ENCODE measurements around the gene CYP8B1.

CYP8B1 gene

GRCh38 chr3:42871592-42872196 lies 4.0 kb downstream of the CYP8B1 start:
- H3K27ac ChIP-seq (ENCODE audit: low read depth, low read length, severe bottlenecking), result no peak overlapping the region
- no peaks in the 10 kb centered on the region for H3K4me1 ChIP-seq (ENCODE audit: control insufficient read depth, insufficient read depth, low read length, poor library complexity, severe bottlenecking)
- no peaks in the 10 kb centered on the region for H3K9me3 ChIP-seq (ENCODE audit: control insufficient read depth, low read length)
- no peak overlapping the region for H3K4me3 ChIP-seq (ENCODE audit: extremely low read depth, insufficient read depth, low read length, poor library complexity, severe bottlenecking)
- whole genome bisulfite sequencing, 2 experiments (ENCODE audit: insufficient coverage in 2 of 2), result 95 to 100% methylated on average over 1 to 4 of the region's 5 CpGs
- H3K36me3 ChIP-seq (ENCODE audit: control insufficient read depth, insufficient read depth, low read length), result no peaks in the 10 kb centered on the region

GRCh38 chr3:42868841-42869240 lies 6.8 kb downstream of the CYP8B1 start:
- H3K36me3 ChIP-seq (ENCODE audit: control insufficient read depth, insufficient read depth, low read length), result no peaks in the 10 kb centered on the region
- H3K9me3 ChIP-seq (ENCODE audit: control insufficient read depth, low read length), result no peaks in the 10 kb centered on the region
- H3K4me1 ChIP-seq (ENCODE audit: control insufficient read depth, insufficient read depth, low read length, poor library complexity, severe bottlenecking), result no peaks in the 10 kb centered on the region
- WGBS, 2 experiments (ENCODE audit: insufficient coverage in 2 of 2), result 86 to 90% methylated on average over 2 to 3 of the region's 5 CpGs
- H3K4me3 ChIP-seq (ENCODE audit: extremely low read depth, insufficient read depth, low read length, poor library complexity, severe bottlenecking), result no peak overlapping the region
- no peak overlapping the region for H3K27ac ChIP-seq (ENCODE audit: low read depth, low read length, severe bottlenecking)

- Histone ChIP-seq H3K9me3 (ENCODE audit: control insufficient read depth, low read length) (no peaks in the 10 kb centered on the region), H3K36me3 (ENCODE audit: control insufficient read depth, insufficient read depth, low read length) (no peaks in the 10 kb centered on the region), H3K4me3 (ENCODE audit: extremely low read depth, insufficient read depth, low read length, poor library complexity, severe bottlenecking) (no peak overlapping the region), H3K27ac (ENCODE audit: low read depth, low read length, severe bottlenecking) (no peak overlapping the region), H3K4me1 (ENCODE audit: control insufficient read depth, insufficient read depth, low read length, poor library complexity, severe bottlenecking) (no peaks in the 10 kb centered on the region)
- whole genome bisulfite sequencing, 2 experiments (ENCODE audit: insufficient coverage in 2 of 2), result 93 to 94% methylated on average over 5 to 7 of the region's 7 CpGs
Measured at GRCh38 chr3:42867138-42867537, 8.5 kb downstream of the CYP8B1 start.

GRCh38 chr3:42865256-42865655 lies 10.4 kb downstream of the CYP8B1 start:
- no peaks in the 10 kb centered on the region for H3K36me3 ChIP-seq (ENCODE audit: control insufficient read depth, insufficient read depth, low read length)
- H3K9me3 ChIP-seq (ENCODE audit: control insufficient read depth, low read length), result no peaks in the 10 kb centered on the region
- H3K4me1 ChIP-seq (ENCODE audit: control insufficient read depth, insufficient read depth, low read length, poor library complexity, severe bottlenecking), result no peaks in the 10 kb centered on the region
- no peak overlapping the region for H3K27ac ChIP-seq (ENCODE audit: low read depth, low read length, severe bottlenecking)
- WGBS, 2 experiments (ENCODE audit: insufficient coverage in 2 of 2), result 92 to 97% methylated on average over 7 to 8 of the region's 8 CpGs
- no peak overlapping the region for H3K4me3 ChIP-seq (ENCODE audit: extremely low read depth, insufficient read depth, low read length, poor library complexity, severe bottlenecking)

GRCh38 chr3:42864321-42864950 lies 11.2 kb downstream of the CYP8B1 start:
- no peak overlapping the region for H3K4me3 ChIP-seq (ENCODE audit: extremely low read depth, insufficient read depth, low read length, poor library complexity, severe bottlenecking)
- no peaks in the 10 kb centered on the region for H3K36me3 ChIP-seq (ENCODE audit: control insufficient read depth, insufficient read depth, low read length)
- no peaks in the 10 kb centered on the region for H3K9me3 ChIP-seq (ENCODE audit: control insufficient read depth, low read length)
- H3K27ac ChIP-seq (ENCODE audit: low read depth, low read length, severe bottlenecking), result no peak overlapping the region
- WGBS, 2 experiments (ENCODE audit: insufficient coverage in 2 of 2), result 93 to 95% methylated on average over 10 to 13 of the region's 15 CpGs
- no peaks in the 10 kb centered on the region for H3K4me1 ChIP-seq (ENCODE audit: control insufficient read depth, insufficient read depth, low read length, poor library complexity, severe bottlenecking)

- Histone ChIP-seq H3K27ac (ENCODE audit: low read depth, low read length, severe bottlenecking) (no peak overlapping the region), H3K9me3 (ENCODE audit: control insufficient read depth, low read length) (no peaks in the 10 kb centered on the region), H3K36me3 (ENCODE audit: control insufficient read depth, insufficient read depth, low read length) (no peaks in the 10 kb centered on the region), H3K4me1 (ENCODE audit: control insufficient read depth, insufficient read depth, low read length, poor library complexity, severe bottlenecking) (no peaks in the 10 kb centered on the region), H3K4me3 (ENCODE audit: extremely low read depth, insufficient read depth, low read length, poor library complexity, severe bottlenecking) (no peak overlapping the region)
- 82 to 100% methylated on average over 2 to 3 of the region's 3 CpGs for WGBS, 2 experiments (ENCODE audit: insufficient coverage in 2 of 2)
Measured at GRCh38 chr3:42856544-42856943, 19.1 kb downstream of the CYP8B1 start.

GRCh38 chr3:42855547-42856380 lies 19.9 kb downstream of the CYP8B1 start:
- H3K9me3 ChIP-seq (ENCODE audit: control insufficient read depth, low read length), result no peaks in the 10 kb centered on the region
- H3K36me3 ChIP-seq (ENCODE audit: control insufficient read depth, insufficient read depth, low read length), result no peaks in the 10 kb centered on the region
- 83 to 86% methylated on average over 3 of the region's 4 CpGs for WGBS, 2 experiments (ENCODE audit: insufficient coverage in 2 of 2)
- no peak overlapping the region for H3K27ac ChIP-seq (ENCODE audit: low read depth, low read length, severe bottlenecking)
- H3K4me3 ChIP-seq (ENCODE audit: extremely low read depth, insufficient read depth, low read length, poor library complexity, severe bottlenecking), result no peak overlapping the region
- peaks cover 5% of the 10 kb centered on the region for H3K4me1 ChIP-seq (ENCODE audit: control insufficient read depth, insufficient read depth, low read length, poor library complexity, severe bottlenecking)

- Histone ChIP-seq H3K36me3 (ENCODE audit: control insufficient read depth, insufficient read depth, low read length) (no peaks in the 10 kb centered on the region), H3K9me3 (ENCODE audit: control insufficient read depth, low read length) (no peaks in the 10 kb centered on the region), H3K27ac (ENCODE audit: low read depth, low read length, severe bottlenecking) (no peak overlapping the region), H3K4me3 (ENCODE audit: extremely low read depth, insufficient read depth, low read length, poor library complexity, severe bottlenecking) (no peak overlapping the region), H3K4me1 (ENCODE audit: control insufficient read depth, insufficient read depth, low read length, poor library complexity, severe bottlenecking) (peaks cover 6% of the 10 kb centered on the region)
Measured at GRCh38 chr3:42855219-42855546, 20.5 kb downstream of the CYP8B1 start.

- Histone ChIP-seq H3K27ac (ENCODE audit: low read depth, low read length, severe bottlenecking) (no peak overlapping the region), H3K36me3 (ENCODE audit: control insufficient read depth, insufficient read depth, low read length) (no peaks in the 10 kb centered on the region)
- 87 to 92% methylated on average over 4 of the region's 4 CpGs for WGBS, 2 experiments (ENCODE audit: insufficient coverage in 2 of 2)
Measured at GRCh38 chr3:42853739-42854302, 21.9 kb downstream of the CYP8B1 start.

GRCh38 chr3:42853056-42853455 lies 22.6 kb downstream of the CYP8B1 start:
- WGBS, 2 experiments (ENCODE audit: insufficient coverage in 2 of 2), result 92 to 100% methylated on average over 1 of the region's 1 CpG

More at GRCh38 chr3:42853739-42854302, 21.9 kb downstream of the CYP8B1 start:
- H3K9me3 ChIP-seq (ENCODE audit: control insufficient read depth, low read length), result no peaks in the 10 kb centered on the region
- H3K4me3 ChIP-seq (ENCODE audit: extremely low read depth, insufficient read depth, low read length, poor library complexity, severe bottlenecking), result no peak overlapping the region
- H3K4me1 ChIP-seq (ENCODE audit: control insufficient read depth, insufficient read depth, low read length, poor library complexity, severe bottlenecking), result peaks cover 6% of the 10 kb centered on the region

More at GRCh38 chr3:42853056-42853455, 22.6 kb downstream of the CYP8B1 start:
- Histone ChIP-seq H3K4me3 (ENCODE audit: extremely low read depth, insufficient read depth, low read length, poor library complexity, severe bottlenecking) (no peak overlapping the region), H3K9me3 (ENCODE audit: control insufficient read depth, low read length) (no peaks in the 10 kb centered on the region), H3K27ac (ENCODE audit: low read depth, low read length, severe bottlenecking) (no peak overlapping the region), H3K4me1 (ENCODE audit: control insufficient read depth, insufficient read depth, low read length, poor library complexity, severe bottlenecking) (peaks cover 6% of the 10 kb centered on the region), H3K36me3 (ENCODE audit: control insufficient read depth, insufficient read depth, low read length) (no peaks in the 10 kb centered on the region)
